T-helper 2 cell (primary cell): ENCODE data around the gene CYS1.

Source experiments
- DNase-seq, 5 experiments: peaks; one replicate each; pipeline versions ENCODE4 v3.0.0 to v3.0.0-alpha.2; 2012 to 2022

CYS1 gene

GRCh38 chr2:10071595-10071994, 8.6 kb downstream of the CYS1 start:
- DNase-seq: no peak

- no peak for DNase-seq
Observed at GRCh38 chr2:10071176-10071575, 9.0 kb downstream of the CYS1 start.

GRCh38 chr2:10067881-10068280, 12.3 kb downstream of the CYS1 start:
- no peak for DNase-seq

- DNase-seq: no peak
Observed at GRCh38 chr2:10067330-10067729, 12.9 kb downstream of the CYS1 start.

- no peak for DNase-seq
Observed at GRCh38 chr2:10065773-10066055, 14.5 kb downstream of the CYS1 start.

- no peak for DNase-seq
Observed at GRCh38 chr2:10064932-10065772, 15.1 kb downstream of the CYS1 start.

- DNase-seq: no peak
Observed at GRCh38 chr2:10063566-10063965, 16.6 kb downstream of the CYS1 start.

- no peak for DNase-seq
Observed at GRCh38 chr2:10062931-10063365, 17.3 kb downstream of the CYS1 start.

GRCh38 chr2:10061221-10061925, 18.8 kb downstream of the CYS1 start:
- no peak for DNase-seq

GRCh38 chr2:10059552-10060335, 20.5 kb downstream of the CYS1 start:
- no peak for DNase-seq

GRCh38 chr2:10059016-10059351, 21.2 kb downstream of the CYS1 start:
- DNase-seq: no peak

- no peak for DNase-seq
Observed at GRCh38 chr2:10058251-10059015, 21.8 kb downstream of the CYS1 start.

- DNase-seq: no peak
Observed at GRCh38 chr2:10057231-10058107, 22.7 kb downstream of the CYS1 start.

- DNase-seq: no peak
Observed at GRCh38 chr2:10056439-10056838, 23.8 kb downstream of the CYS1 start.

- no peak for DNase-seq
Observed at GRCh38 chr2:10054976-10055375, 25.2 kb downstream of the CYS1 start.

- DNase-seq: no peak
Observed at GRCh38 chr2:10054424-10054823, 25.8 kb downstream of the CYS1 start.

GRCh38 chr2:10053351-10053750, 26.9 kb downstream of the CYS1 start:
- DNase-seq: no peak

GRCh38 chr2:10052216-10052615, 28.0 kb downstream of the CYS1 start:
- DNase-seq: no peak

GRCh38 chr2:10048501-10049171, 31.6 kb downstream of the CYS1 start:
- DNase-seq: peak in 2 of 5 experiments; percentile 29 to 70

GRCh38 chr2:10047616-10048500, 32.4 kb downstream of the CYS1 start:
- DNase-seq: no peak
